ENCODE measurements around the gene ROPN1L.

The ROPN1L gene

GRCh38 chr5:10411336-10411735, 30.3 kb upstream of the ROPN1L start:
- H3K9me2 ChIP-seq (replicated peaks; ENCODE audit: low read depth, low read length): no peaks in the 10 kb centered on the region
- H4K20me1 ChIP-seq (ENCODE audit: insufficient read depth, low read length, poor library complexity, severe bottlenecking): no peaks in the 10 kb centered on the region
- no peak overlapping the region for H3K9ac ChIP-seq (ENCODE audit: low read depth, low read length, poor library complexity, severe bottlenecking)
- H2AFZ ChIP-seq (ENCODE audit: low read length): no peak overlapping the region
- H3K79me2 ChIP-seq (ENCODE audit: insufficient read depth, low read length): no peaks in the 10 kb centered on the region
- peaks cover 17% of the 10 kb centered on the region for H3K4me1 ChIP-seq (ENCODE audit: insufficient read depth, low read length, poor library complexity, severe bottlenecking)
- TF ChIP-seq EZH2phosphoT487 (IDR thresholded peaks at IDR 0.05; ENCODE audit: borderline replicate concordance): no peak
- TF ChIP-seq, protein P1, sequence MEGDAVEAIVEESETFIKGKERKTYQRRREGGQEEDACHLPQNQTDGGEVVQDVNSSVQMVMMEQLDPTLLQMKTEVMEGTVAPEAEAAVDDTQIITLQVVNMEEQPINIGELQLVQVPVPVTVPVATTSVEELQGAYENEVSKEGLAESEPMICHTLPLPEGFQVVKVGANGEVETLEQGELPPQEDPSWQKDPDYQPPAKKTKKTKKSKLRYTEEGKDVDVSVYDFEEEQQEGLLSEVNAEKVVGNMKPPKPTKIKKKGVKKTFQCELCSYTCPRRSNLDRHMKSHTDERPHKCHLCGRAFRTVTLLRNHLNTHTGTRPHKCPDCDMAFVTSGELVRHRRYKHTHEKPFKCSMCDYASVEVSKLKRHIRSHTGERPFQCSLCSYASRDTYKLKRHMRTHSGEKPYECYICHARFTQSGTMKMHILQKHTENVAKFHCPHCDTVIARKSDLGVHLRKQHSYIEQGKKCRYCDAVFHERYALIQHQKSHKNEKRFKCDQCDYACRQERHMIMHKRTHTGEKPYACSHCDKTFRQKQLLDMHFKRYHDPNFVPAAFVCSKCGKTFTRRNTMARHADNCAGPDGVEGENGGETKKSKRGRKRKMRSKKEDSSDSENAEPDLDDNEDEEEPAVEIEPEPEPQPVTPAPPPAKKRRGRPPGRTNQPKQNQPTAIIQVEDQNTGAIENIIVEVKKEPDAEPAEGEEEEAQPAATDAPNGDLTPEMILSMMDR (conservative IDR thresholded peaks at IDR 0.05; ENCODE audit: low read length): no peak
- H3K36me3 ChIP-seq (ENCODE audit: insufficient read depth, low read length): peaks cover 96% of the 10 kb centered on the region
- H3F3A ChIP-seq (ENCODE audit: low read depth): no peaks in the 10 kb centered on the region
- no peak overlapping the region for H3K4me3 ChIP-seq (ENCODE audit: low read length, poor library complexity, severe bottlenecking)
- no peaks in the 10 kb centered on the region for H3K9me3 ChIP-seq (ENCODE audit: insufficient read depth, low read depth, low read length)
- no peaks in the 10 kb centered on the region for H3K27me3 ChIP-seq (ENCODE audit: insufficient read depth, low read length, poor library complexity, severe bottlenecking)
- no peak overlapping the region for H3K4me2 ChIP-seq (ENCODE audit: low read depth, low read length, poor library complexity, severe bottlenecking)

GRCh38 chr5:10416868-10417267, 24.8 kb upstream of the ROPN1L start:
- H3K4me1 ChIP-seq (ENCODE audit: insufficient read depth, low read length, poor library complexity, severe bottlenecking): no peaks in the 10 kb centered on the region
- H3K27me3 ChIP-seq (ENCODE audit: insufficient read depth, low read length, poor library complexity, severe bottlenecking): no peaks in the 10 kb centered on the region
- no peak overlapping the region for H3K4me3 ChIP-seq (ENCODE audit: low read length, poor library complexity, severe bottlenecking)
- no peaks in the 10 kb centered on the region for H3K79me2 ChIP-seq (ENCODE audit: insufficient read depth, low read length)
- H3F3A ChIP-seq (ENCODE audit: low read depth): no peaks in the 10 kb centered on the region
- H3K9me2 ChIP-seq (replicated peaks; ENCODE audit: low read depth, low read length): no peaks in the 10 kb centered on the region
- no peaks in the 10 kb centered on the region for H4K20me1 ChIP-seq (ENCODE audit: insufficient read depth, low read length, poor library complexity, severe bottlenecking)
- peaks cover 99% of the 10 kb centered on the region for H3K36me3 ChIP-seq (ENCODE audit: insufficient read depth, low read length)
- no peaks in the 10 kb centered on the region for H3K9me3 ChIP-seq (ENCODE audit: insufficient read depth, low read depth, low read length)
- no peak overlapping the region for H2AFZ ChIP-seq (ENCODE audit: low read length)
- TF ChIP-seq EZH2phosphoT487 (IDR thresholded peaks at IDR 0.05; ENCODE audit: borderline replicate concordance): no peak
- TF ChIP-seq, protein P1 (conservative IDR thresholded peaks at IDR 0.05; ENCODE audit: low read length): no peak
- no peak overlapping the region for H3K9ac ChIP-seq (ENCODE audit: low read depth, low read length, poor library complexity, severe bottlenecking)
- H3K4me2 ChIP-seq (ENCODE audit: low read depth, low read length, poor library complexity, severe bottlenecking): no peak overlapping the region

- H3K36me3 ChIP-seq (ENCODE audit: insufficient read depth, low read length): peaks cover 90% of the 10 kb centered on the region
- H4K20me1 ChIP-seq (ENCODE audit: insufficient read depth, low read length, poor library complexity, severe bottlenecking): no peaks in the 10 kb centered on the region
- peaks cover 12% of the 10 kb centered on the region for H3K4me1 ChIP-seq (ENCODE audit: insufficient read depth, low read length, poor library complexity, severe bottlenecking)
- no peaks in the 10 kb centered on the region for H3F3A ChIP-seq (ENCODE audit: low read depth)
- no peaks in the 10 kb centered on the region for H3K79me2 ChIP-seq (ENCODE audit: insufficient read depth, low read length)
- H3K9ac ChIP-seq (ENCODE audit: low read depth, low read length, poor library complexity, severe bottlenecking): no peak overlapping the region
- no peak overlapping the region for H3K4me3 ChIP-seq (ENCODE audit: low read length, poor library complexity, severe bottlenecking)
- H3K27me3 ChIP-seq (ENCODE audit: insufficient read depth, low read length, poor library complexity, severe bottlenecking): no peaks in the 10 kb centered on the region
- no peaks in the 10 kb centered on the region for H3K9me3 ChIP-seq (ENCODE audit: insufficient read depth, low read depth, low read length)
- no peaks in the 10 kb centered on the region for H3K9me2 ChIP-seq (replicated peaks; ENCODE audit: low read depth, low read length)
- no peak overlapping the region for H2AFZ ChIP-seq (ENCODE audit: low read length)
- TF ChIP-seq, protein P1 (conservative IDR thresholded peaks at IDR 0.05; ENCODE audit: low read length): no peak
- no peak for TF ChIP-seq EZH2phosphoT487 (IDR thresholded peaks at IDR 0.05; ENCODE audit: borderline replicate concordance)
- H3K4me2 ChIP-seq (ENCODE audit: low read depth, low read length, poor library complexity, severe bottlenecking): no peak overlapping the region
These were observed 22.9 kb upstream of the ROPN1L start for GRCh38 chr5:10418654-10419345.
